GM12878 (cell line): ENCODE measurements around the gene IQGAP2. TPM values are rescaled to one million over a fixed set of nuclear protein-coding genes. Genes with fewer than 3 reads are reported as not detected.

Experiments used
- ATAC-seq: fragments of 200-7000 bp; cut with Tn5 transposase; 3 replicates; pipeline ENCODE4 v1.9.1; 2020; ENCODE audit warnings: mild to moderate bottlenecking, moderate library complexity
- BruUV-seq: library from RNA; stranded (reverse); fragments of 400-500 nt; replicated peaks from 2 replicates; lab custom pipeline; 2021; lab: Mats Ljungman, UMichigan
- CTCF ChIA-PET: fragments of 300-600 bp; sonication (Branson Sonifier 250); formaldehyde crosslinking; extraction: SDS; loops from one replicate; lab custom pipeline; 2021; ENCODE audit warnings: inconsistent platforms; lab: Yijun Ruan, JAX
- POLR2A ChIA-PET: fragments of 350-600 bp; formaldehyde crosslinking; extraction: SDS; loops from one replicate; lab custom pipeline; 2021; ENCODE audit warnings: inconsistent platforms; lab: Charles Lee
- RAD21 ChIA-PET: fragments of 300-600 bp; sonication (Branson Sonifier 250); formaldehyde crosslinking; loops from one replicate; lab custom pipeline; 2023; ENCODE audit warnings: antibody characterized with exemption; ENCODE audit not compliant: unreplicated experiment; lab: Charles Lee
- SMC1A ChIA-PET: fragments of 300-600 bp; sonication (Branson Sonifier 250); formaldehyde crosslinking; loops from one replicate; lab custom pipeline; 2023; ENCODE audit not compliant: unreplicated experiment, uncharacterized antibody; lab: Charles Lee
- DNase-seq: peaks from one replicate; pipeline ENCODE4 v3.0.0-alpha.2; 2011; ENCODE audit warnings: low read depth, low spot score
- FAIRE-seq: peaks from 3 replicates; lab custom pipeline; 2011; peaks lifted over from hg19 to GRCh38; lab: Jason Lieb, UNC
- H2AFZ ChIP-seq: 2 replicates; pipeline ENCODE4 v1.6.0; 2011; ENCODE audit warnings: low read depth, low read length, control low read depth; ENCODE audit not compliant: control insufficient read depth
- H3K27ac ChIP-seq: 2 replicates; pipeline ENCODE4 v1.5.1; 2011; ENCODE audit warnings: control low read depth; ENCODE audit not compliant: control insufficient read depth, insufficient read depth
- H3K27me3 ChIP-seq, 2 experiments: replicated peaks in 1 of 2; 2 replicates each; pipeline versions ENCODE4 v1.6.0 to v1.6.1; 2011; ENCODE audit warnings: low read length in 1 of 2; ENCODE audit not compliant: control insufficient read depth in 2 of 2, insufficient read depth in 2 of 2
- H3K36me3 ChIP-seq, 2 experiments: 2 replicates each; pipeline ENCODE4 v1.5.1; 2011; ENCODE audit warnings: low read length in 1 of 2; ENCODE audit not compliant: control insufficient read depth in 2 of 2, insufficient read depth in 2 of 2
- H3K4me1 ChIP-seq: 2 replicates; pipeline ENCODE4 v1.6.1; 2011; ENCODE audit warnings: mild to moderate bottlenecking, low read length, moderate library complexity, mixed read lengths; ENCODE audit not compliant: control insufficient read depth, insufficient read depth
- H3K4me2 ChIP-seq: 2 replicates; pipeline ENCODE4 v1.6.0; 2011; ENCODE audit warnings: control low read depth; ENCODE audit not compliant: control insufficient read depth, insufficient read depth
- H3K4me3 ChIP-seq: fragments of 200-600 bp; sonication (generic); 2 replicates; pipeline ENCODE4 v1.5.1; 2016
- H3K79me2 ChIP-seq: 2 replicates; pipeline ENCODE4 v1.6.0; 2011; ENCODE audit warnings: low read length; ENCODE audit not compliant: control insufficient read depth, insufficient read depth
- H3K9ac ChIP-seq: 2 replicates; pipeline ENCODE4 v1.8.0; 2011; ENCODE audit warnings: low read length, control low read depth, mixed read lengths; ENCODE audit not compliant: control insufficient read depth, insufficient read depth
- H3K9me3 ChIP-seq: replicated peaks from 3 replicates; pipeline ENCODE4 v1.5.1; 2011; ENCODE audit warnings: mild to moderate bottlenecking, low read length; ENCODE audit not compliant: control insufficient read depth, insufficient read depth
- H4K20me1 ChIP-seq: 2 replicates; pipeline ENCODE4 v1.6.0; 2011; ENCODE audit not compliant: control insufficient read depth, insufficient read depth
- ATF3 ChIP-seq: IDR thresholded peaks from 2 replicates; pipeline ENCODE4 v1.6.1; 2011; ENCODE audit warnings: low read depth, mild to moderate bottlenecking, low read length, moderate library complexity, borderline replicate concordance; ENCODE audit errors: extremely low read depth
- BMI1 ChIP-seq: fragments of 450-650 bp; IDR thresholded peaks from 2 replicates; pipeline ENCODE4 v1.6.1; 2016; ENCODE audit warnings: mild to moderate bottlenecking, moderate library complexity, borderline replicate concordance
- CEBPB ChIP-seq, 2 experiments: fragments of 150-350 bp in 1 of 2; IDR thresholded peaks; 2 replicates each; pipeline ENCODE4 v1.6.1; 2012 to 2014; ENCODE audit warnings: low read depth in 2 of 2, low read length in 2 of 2, borderline replicate concordance in 1 of 2, inconsistent platforms in 1 of 2
- CUX1 ChIP-seq: IDR thresholded peaks from 2 replicates; pipeline ENCODE4 v1.6.1; 2012; ENCODE audit warnings: improper control_type of control experiment, low read depth, low read length; ENCODE audit not compliant: insufficient replicate concordance
- DPF2 ChIP-seq: fragments of 450-650 bp; IDR thresholded peaks from 2 replicates; pipeline ENCODE4 v1.6.1; 2017; ENCODE audit warnings: mild to moderate bottlenecking
- ESRRA ChIP-seq: IDR thresholded peaks from 2 replicates; pipeline ENCODE4 v1.6.1; 2012; ENCODE audit warnings: mild to moderate bottlenecking, low read length, improper control_type of control experiment
- JUNB ChIP-seq: IDR thresholded peaks from 2 replicates; pipeline ENCODE4 v1.6.1; 2016; ENCODE audit warnings: antibody characterized with exemption, mild to moderate bottlenecking
- MLLT1 ChIP-seq: fragments of 450-650 bp; IDR thresholded peaks from 2 replicates; pipeline ENCODE4 v1.6.1; 2016; ENCODE audit warnings: mild to moderate bottlenecking
- RELA ChIP-seq: fragments of 450-650 bp; IDR thresholded peaks from 2 replicates; pipeline ENCODE4 v1.8.0; 2014; ENCODE audit warnings: borderline replicate concordance; ENCODE audit not compliant: partially characterized antibody
- WRNIP1 ChIP-seq: IDR thresholded peaks from 2 replicates; pipeline ENCODE4 v1.6.1; 2011; ENCODE audit warnings: low read depth, low read length, improper control_type of control experiment, borderline replicate concordance
- ZNF592 ChIP-seq: fragments of 450-650 bp; IDR thresholded peaks from 2 replicates; pipeline ENCODE4 v1.6.1; 2017; ENCODE audit warnings: mild to moderate bottlenecking, moderate library complexity
- WGBS: methylation state at CpG from one replicate; pipeline ENCODE4 v1.1.6; 2016; ENCODE audit warnings: low lambda C conversion rate; ENCODE audit not compliant: insufficient replicate concordance, insufficient coverage; ENCODE audit errors: missing lambda C conversion rate; 5-methylcytosine and 5-hydroxymethylcytosine counted together
- in situ Hi-C: fragments of 300-500 bp; cut with MboI; formaldehyde crosslinking; loops from 9 replicates; pipeline ENCODE4 v1.14.3; 2018; ENCODE audit warnings: mixed read lengths
- intact Hi-C: fragments of 100-400 bp; cut with micrococcal nuclease; formaldehyde crosslinking; loops from one replicate; pipeline ENCODE4 v1.14.2; 2022; ENCODE audit not compliant: unreplicated experiment
- polyA plus RNA-seq, 11 experiments: library from polyadenylated mRNA; depleted of rRNA in 4 of 11; unstranded in 6 of 11; stranded (reverse) in 5 of 11; fragments of >200 nt; fragmentation: Nextera tagmentation in 4 of 11; fragmentation: Illumina TruSeq in 1 of 11; extraction: Ambion mirVana in 4 of 11; extraction: Trizol in 1 of 11; gene quantifications; 1 replicate in 1 of 11; 2 replicates in 10 of 11; pipeline versions ENCODE4 v1.2.1 to v1.2.3, GENCODE V29; 2011 to 2016; ENCODE audit warnings: inconsistent platforms in 2 of 11, missing spikeins in 2 of 11, low read depth in 1 of 11
- total RNA-seq, 4 experiments: library from RNA; depleted of rRNA in 3 of 4; stranded (reverse); fragments of >200 nt in 3 of 4; fragmentation: Illumina TruSeq in 1 of 4; extraction: Trizol in 1 of 4; gene quantifications; 2 replicates each; pipeline versions ENCODE4 v1.2.1 to v1.2.3, GENCODE V29; 2013 to 2021

The IQGAP2 gene
- total and polyA plus RNA-seq, 10 of the 15 experiments (the other 5 are each of a cell fraction or from before 2014, with no cell fraction given), result 14.5 to 41.4 (median 21.8) TPM

GRCh38 chr5:76689321-76690036 lies 286.4 kb downstream of the IQGAP2 start:
- 96% methylated on average over 3 of the region's 3 CpGs for WGBS
- DNase-seq (no peak), ATAC-seq (no peak), FAIRE-seq (no peak)
- ChIA-PET RAD21 (interaction anchor here (1.5 kb wide), 1 partner anchor 85 kb away, joined by 7 read pairs; no protein-coding TSS in a partner anchor), SMC1A (interaction anchor here (0.7 to 1.4 kb wide), 7 partner anchors 15 to 390 kb away, joined by 3 to 5 read pairs (median 4); no protein-coding TSS in a partner anchor), POLR2A (no interaction called here), CTCF (interaction anchor here (1.2 to 1.4 kb wide), 5 partner anchors 13 to 85 kb away, joined by 3 to 6 read pairs (median 4); no protein-coding TSS in a partner anchor)
- in situ Hi-C loops, result no loop called here
- Histone ChIP-seq H4K20me1 (no peaks in the 10 kb centered on the region), H3K9me3 (no peaks in the 10 kb centered on the region), H3K27ac (no peak overlapping the region), H3K4me2 (no peak overlapping the region), H2AFZ (no peak overlapping the region), H3K4me3 (no peak overlapping the region), H3K79me2 (no peaks in the 10 kb centered on the region), H3K36me3 (no peaks in the 10 kb centered on the region), H3K4me1 (peaks cover 10% of the 10 kb centered on the region), H3K27me3 (no peaks in the 10 kb centered on the region), H3K9ac (no peak overlapping the region)
- BruUV-seq, result no TSS peak
- intact Hi-C loops, result no loop called here
- TF ChIP-seq BMI1 (no peak), ESRRA (no peak), ATF3 (no peak), WRNIP1 (no peak), MLLT1 (no peak), ZNF592 (no peak), CUX1 (no peak), RELA (no peak), CEBPB (IDR thresholded peaks at IDR 0.05; ENCODE audit: borderline replicate concordance in 1 of 2, low read depth in 2 of 2, low read length in 2 of 2) (no peak), DPF2 (no peak), JUNB (no peak)
